ENCODE results near the gene HIVEP3.

HIVEP3 gene

GRCh38 chr1:41848216-41848952 is 70.3 kb downstream of the HIVEP3 start:
- no peak for DNase-seq (ENCODE audit: low read depth in 2 of 2)

DNA sequence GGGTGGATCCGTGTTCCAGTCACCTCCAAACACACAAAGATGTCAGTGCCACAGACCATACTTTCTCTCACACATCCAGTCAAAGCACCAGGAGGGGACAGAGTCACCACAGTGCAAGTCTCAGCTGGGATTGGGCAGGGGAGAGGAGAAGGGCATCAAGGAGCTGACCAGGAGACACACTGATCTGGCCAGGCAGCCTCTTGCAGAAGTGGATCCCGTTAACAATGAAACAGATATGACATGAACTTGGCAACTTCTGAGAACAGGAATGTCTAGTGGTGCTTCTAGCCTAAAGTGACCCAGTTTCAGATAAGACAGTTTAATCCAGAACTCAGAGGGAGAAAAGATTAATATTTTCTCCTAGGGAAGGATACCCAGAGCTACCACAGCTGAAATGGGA is 71.0 kb downstream of the HIVEP3 start:
- DNase-seq (ENCODE audit: low read depth in 2 of 2) = no peak

- DNase-seq (ENCODE audit: low read depth in 2 of 2) = no peak
Measured at GRCh38 chr1:41846625-41847405, 71.9 kb downstream of the HIVEP3 start.

DNA sequence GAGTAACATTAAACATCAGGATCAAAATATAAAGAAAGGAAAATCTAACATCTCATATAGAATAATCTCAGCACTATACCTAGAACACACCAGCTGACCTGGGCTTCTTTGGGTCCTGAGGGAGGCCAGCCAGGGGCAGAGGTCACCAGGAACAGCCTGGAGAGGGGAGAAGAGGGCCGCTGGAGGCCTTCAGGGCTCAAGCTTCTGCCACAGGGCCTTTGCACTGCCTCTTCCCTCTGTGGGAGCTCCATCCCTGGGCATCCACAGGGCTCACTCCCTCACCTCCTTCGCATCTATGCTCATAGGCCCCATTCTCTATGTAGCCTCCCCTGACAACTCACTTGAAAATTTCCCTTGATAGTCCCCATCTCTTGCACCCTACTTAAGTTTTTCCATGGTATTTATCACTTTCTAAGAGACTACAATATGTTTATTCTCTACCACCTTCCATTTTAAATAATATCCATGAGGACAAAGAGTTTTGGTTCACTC is 73.9 kb downstream of the HIVEP3 start:
- no peak for DNase-seq (ENCODE audit: low read depth in 2 of 2)

- no peak for DNase-seq (ENCODE audit: low read depth in 2 of 2)
Measured at GRCh38 chr1:41844255-41844654, 74.5 kb downstream of the HIVEP3 start.

- DNase-seq (ENCODE audit: low read depth in 2 of 2) = no peak
Measured at GRCh38 chr1:41842993-41843755, 75.5 kb downstream of the HIVEP3 start.

DNA sequence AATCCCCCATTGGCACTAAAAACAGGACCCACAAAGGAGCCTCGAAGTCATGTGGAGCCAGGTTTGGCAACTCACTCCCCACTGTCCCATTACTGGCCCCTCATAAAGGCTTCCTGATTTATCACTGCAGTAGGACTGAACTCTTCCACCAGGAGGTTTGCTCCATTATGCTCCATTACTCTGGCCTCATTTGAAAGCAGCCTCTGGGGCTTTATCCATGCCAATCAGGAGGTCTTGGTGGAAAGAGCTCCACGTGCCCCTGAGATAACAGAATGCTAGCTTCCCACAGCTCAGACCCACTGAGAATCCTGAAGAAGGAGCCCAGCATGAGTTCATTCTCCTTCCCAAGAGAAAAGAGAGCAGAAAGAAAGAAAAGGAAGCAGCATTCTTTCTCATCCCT is 76.4 kb downstream of the HIVEP3 start:
- no peak for DNase-seq (ENCODE audit: low read depth in 2 of 2)

GRCh38 chr1:41840592-41841246 is 78.0 kb downstream of the HIVEP3 start:
- DNase-seq (ENCODE audit: low read depth in 2 of 2) = no peak

GRCh38 chr1:41838266-41838665 is 80.5 kb downstream of the HIVEP3 start:
- no peak for DNase-seq (ENCODE audit: low read depth in 2 of 2)

DNA sequence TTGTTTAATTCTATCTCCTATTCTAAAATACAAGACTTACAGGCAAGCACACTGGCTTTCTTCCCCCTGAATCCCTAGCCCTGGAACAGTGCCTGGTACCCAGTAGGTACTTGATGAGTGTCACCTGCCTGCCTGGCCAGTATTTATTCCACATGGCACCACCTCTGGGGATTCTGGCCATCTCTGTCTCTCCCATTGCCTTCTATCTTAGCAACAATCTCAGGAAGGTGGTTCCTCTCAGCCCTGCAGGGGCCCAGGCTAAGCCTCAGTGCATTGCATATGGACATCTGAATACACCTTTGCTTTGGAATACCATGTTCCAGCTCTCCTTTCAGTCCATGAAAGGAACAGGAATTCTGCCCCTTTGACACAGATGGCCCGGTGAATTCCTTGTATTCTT is 81.0 kb downstream of the HIVEP3 start:
- DNase-seq (ENCODE audit: low read depth in 2 of 2) = no peak

GRCh38 chr1:41835485-41835884 is 83.2 kb downstream of the HIVEP3 start:
- DNase-seq (ENCODE audit: low read depth in 2 of 2) = no peak

GRCh38 chr1:41833519-41834000 is 85.2 kb downstream of the HIVEP3 start:
- no peak for DNase-seq (ENCODE audit: low read depth in 2 of 2)

- no peak for DNase-seq (ENCODE audit: low read depth in 2 of 2)
Measured at GRCh38 chr1:41830726-41831125, 88.0 kb downstream of the HIVEP3 start.

- no peak for DNase-seq (ENCODE audit: low read depth in 2 of 2)
Measured at GRCh38 chr1:41827991-41828570, 90.6 kb downstream of the HIVEP3 start.

DNA sequence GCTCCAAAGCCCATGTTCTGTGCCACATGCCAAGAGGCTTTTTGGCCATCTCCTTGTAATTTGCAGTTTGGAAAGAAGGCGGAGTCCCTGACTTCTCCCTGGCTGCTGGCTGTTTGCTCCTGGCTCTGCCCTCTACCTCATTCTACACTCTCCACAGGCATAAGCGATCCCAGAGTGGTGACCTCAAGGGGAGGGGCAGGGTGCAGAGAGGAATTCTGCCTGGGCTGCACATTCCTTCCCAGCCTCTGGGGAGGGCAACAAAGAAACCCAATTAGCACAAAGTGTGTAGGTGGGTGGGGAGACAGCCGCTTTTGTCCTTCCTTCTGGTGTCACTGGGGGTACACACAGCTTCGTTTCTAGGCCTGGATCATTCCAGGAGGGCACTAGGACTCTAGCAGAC is 95.3 kb downstream of the HIVEP3 start:
- no peak for DNase-seq (ENCODE audit: low read depth in 2 of 2)

GRCh38 chr1:41822866-41823265 is 95.9 kb downstream of the HIVEP3 start:
- DNase-seq (ENCODE audit: low read depth in 2 of 2) = no peak

DNA sequence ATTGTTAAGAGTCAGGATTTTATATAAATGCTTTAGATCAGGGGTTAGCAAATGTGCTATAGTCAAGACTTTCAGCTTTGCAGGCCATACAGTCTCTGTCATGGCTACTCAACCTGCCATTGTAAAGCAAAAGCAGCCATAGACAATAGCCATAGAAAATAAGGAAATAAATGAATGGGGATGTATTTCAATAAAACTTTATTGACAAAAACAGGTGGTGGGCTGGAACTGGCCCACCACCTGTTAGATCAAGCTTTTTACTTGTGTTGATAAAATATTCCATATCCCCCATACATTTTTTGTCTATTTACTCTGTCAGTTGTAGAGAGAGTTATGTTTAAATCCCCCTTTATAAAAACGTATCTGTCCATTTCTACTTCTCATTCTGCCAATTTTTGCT is 98.9 kb downstream of the HIVEP3 start:
- no peak for DNase-seq (ENCODE audit: low read depth in 2 of 2)

- no peak for DNase-seq (ENCODE audit: low read depth in 2 of 2)
Measured at GRCh38 chr1:41819069-41819468, 99.7 kb downstream of the HIVEP3 start.

DNA sequence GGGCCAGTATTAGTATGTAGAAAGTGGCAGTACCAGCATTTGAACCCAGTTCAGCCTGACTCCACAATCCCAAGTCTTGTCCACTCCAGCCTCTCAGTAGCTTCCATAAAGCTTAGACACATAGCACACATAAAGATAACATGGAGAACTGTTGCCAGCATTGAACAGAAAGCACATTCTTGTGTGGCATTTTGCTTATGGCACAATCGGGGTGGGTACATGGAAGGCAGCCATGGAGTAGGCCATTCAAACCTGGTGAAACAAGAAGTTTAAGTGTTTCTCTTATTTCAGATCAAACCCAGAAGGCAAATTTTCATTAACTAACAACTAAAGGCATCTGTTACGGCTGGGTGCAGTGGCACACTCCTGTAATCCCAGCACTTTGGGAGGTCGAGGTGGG is 102.7 kb downstream of the HIVEP3 start:
- DNase-seq (ENCODE audit: low read depth in 2 of 2) = no peak

GRCh38 chr1:41813755-41814745 is 104.7 kb downstream of the HIVEP3 start:
- DNase-seq (ENCODE audit: low read depth in 2 of 2) = no peak
